A172 (cell line): ENCODE results near the gene PPP2R5C. TPM values are rescaled to one million over a fixed set of nuclear protein-coding genes. Genes with fewer than 3 reads are reported as not detected.

Experiments
- DNase-seq: peaks from one replicate; pipeline ENCODE4 v3.0.0-alpha.2; 2015; ENCODE audit warnings: low spot score
- total RNA-seq: library from RNA; depleted of rRNA; stranded (reverse); fragments of >200 nt; shearing (Covaris generic); gene quantifications from 2 replicates; pipeline ENCODE4 v1.2.3, GENCODE V29; 2014

The PPP2R5C gene
- total RNA-seq, 1 experiment from 2014 or later: 106 TPM

- no peak for DNase-seq
These were observed 156.0 kb downstream of the PPP2R5C start for GRCh38 chr14:101917413-101918017.

DNA sequence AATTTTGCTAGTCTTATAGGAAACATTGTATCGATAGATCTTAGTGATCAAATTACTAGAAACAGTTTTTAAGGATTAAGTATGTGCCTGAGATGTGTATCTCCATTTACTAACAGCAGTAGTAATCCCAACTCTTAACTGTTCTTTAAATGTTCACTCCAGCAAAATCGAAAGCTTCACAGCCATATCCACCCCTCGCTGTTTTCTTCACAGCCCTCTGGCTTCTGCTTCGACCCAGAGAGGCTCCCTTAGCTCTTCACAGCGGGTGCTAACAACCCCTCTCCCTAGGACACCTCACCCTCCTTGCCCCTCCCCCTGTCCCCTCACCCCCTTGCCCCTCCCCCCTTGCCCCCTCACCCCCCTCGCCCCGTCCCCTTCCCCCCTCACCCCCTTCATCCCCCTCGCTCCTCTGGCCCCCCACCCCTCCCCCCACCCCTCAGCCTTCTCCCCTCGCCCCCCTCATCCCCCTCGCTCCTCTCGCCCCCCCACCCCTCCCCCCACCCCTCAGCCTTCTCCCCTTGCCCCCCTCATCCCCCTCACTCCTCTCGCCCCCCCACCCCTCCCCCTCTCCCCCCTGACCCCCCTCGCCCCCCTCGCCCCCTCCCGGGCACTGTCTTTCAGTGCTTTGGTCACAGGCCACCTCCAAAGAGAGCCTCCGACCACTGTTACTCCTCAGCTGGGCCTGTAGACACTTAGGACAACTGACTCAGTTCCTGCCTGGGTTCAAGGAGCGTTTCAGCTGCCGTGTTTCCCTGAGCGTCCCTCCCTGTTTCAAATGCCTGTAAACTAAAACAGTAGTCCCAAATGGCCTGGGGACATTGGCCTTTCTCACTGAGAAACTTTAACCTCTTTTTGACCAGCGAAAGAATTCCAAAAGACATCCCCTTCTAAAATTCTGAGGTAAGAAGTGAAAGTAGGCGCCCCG lies 156.8 kb downstream of the PPP2R5C start:
- DNase-seq: no peak

GRCh38 chr14:101920271-101920670 lies 158.8 kb downstream of the PPP2R5C start:
- DNase-seq: no peak

DNA sequence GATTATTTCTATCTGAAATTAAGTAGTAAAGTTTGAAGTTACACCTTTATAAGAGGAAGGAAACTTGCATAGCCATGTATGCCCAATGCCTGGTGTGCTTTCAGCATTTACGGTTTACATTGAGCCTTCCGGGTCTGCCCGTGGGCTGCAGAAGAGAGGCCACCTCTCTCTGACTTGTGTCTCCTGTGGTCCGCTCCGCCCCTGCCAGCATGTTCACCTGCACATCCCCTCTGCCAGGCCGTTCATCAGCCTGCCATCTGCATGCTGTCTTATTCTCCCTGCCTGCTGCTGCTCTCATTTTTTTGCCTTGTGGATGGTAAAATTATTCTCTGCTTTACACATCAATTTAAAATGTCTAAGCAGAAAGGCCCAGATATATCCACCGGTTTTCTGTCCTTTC lies 161.4 kb downstream of the PPP2R5C start:
- DNase-seq: no peak

DNA sequence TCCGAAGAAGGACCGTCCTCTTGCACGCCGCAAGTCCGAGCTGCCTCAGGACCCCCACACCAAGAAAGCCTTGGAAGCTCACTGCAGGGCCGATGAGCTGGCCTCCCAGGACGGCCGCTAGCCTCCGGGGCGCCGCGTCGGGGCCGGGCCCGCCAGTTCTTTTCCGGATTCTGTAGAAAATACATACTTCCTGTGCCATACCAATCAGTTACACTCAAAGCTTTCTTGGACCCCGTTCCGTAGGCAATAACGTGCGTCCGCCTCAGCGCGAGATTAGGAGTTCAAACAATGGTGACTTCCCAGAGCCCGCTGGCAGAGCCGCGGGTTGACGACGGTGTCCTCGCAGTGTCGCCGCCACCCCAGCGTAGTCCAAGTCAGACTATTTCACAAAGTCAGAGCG lies 163.6 kb downstream of the PPP2R5C start:
- no peak for DNase-seq

GRCh38 chr14:101926085-101926484 lies 164.6 kb downstream of the PPP2R5C start:
- DNase-seq: no peak

- no peak for DNase-seq
These were observed 165.1 kb downstream of the PPP2R5C start for GRCh38 chr14:101926620-101927019.

- DNase-seq: no peak
These were observed 166.3 kb downstream of the PPP2R5C start for GRCh38 chr14:101927859-101928258.

GRCh38 chr14:101928415-101928841 lies 166.9 kb downstream of the PPP2R5C start:
- DNase-seq: no peak

GRCh38 chr14:101929096-101929495 lies 167.6 kb downstream of the PPP2R5C start:
- no peak for DNase-seq

DNA sequence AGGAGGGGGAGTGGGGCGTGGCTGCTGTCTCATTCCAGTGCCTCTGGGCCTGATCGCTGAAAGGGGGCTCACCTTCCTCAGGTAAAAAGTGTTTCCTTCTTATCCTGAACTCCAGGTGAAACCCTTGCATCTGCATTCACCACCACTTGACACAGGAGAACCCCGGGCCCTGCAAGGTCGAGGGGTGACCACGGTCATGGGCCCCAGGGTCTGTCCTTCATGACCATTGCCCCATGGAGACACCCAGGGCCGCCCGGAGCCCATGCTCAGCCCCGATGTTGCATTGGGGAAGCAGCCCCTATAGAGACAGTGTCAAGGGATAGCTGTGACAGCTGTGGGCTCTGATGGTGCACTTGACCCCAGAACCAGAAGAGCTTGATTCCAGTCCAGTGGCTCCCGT lies 168.4 kb downstream of the PPP2R5C start:
- no peak for DNase-seq

DNA sequence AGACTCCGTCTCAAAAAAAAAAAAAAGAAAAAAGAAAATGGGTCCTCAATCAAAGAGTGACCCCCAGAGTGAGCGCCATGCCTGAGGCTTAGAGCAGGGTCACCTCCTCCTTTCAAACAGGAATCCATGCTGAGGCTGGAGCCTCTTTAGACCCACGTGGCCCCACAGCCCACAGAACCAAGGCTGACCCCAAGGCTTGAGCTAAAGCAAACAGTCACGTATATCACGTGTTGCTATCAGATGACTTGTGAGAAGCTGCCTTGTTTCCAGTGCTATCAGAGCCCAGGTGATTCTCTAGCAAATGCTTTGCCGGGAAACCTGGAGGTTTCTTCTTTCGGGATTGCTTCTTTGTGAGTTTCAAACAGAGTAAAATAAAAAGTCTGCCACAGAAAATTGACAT lies 171.2 kb downstream of the PPP2R5C start:
- DNase-seq: no peak

- DNase-seq: no peak
These were observed 171.7 kb downstream of the PPP2R5C start for GRCh38 chr14:101933209-101933608.

DNA sequence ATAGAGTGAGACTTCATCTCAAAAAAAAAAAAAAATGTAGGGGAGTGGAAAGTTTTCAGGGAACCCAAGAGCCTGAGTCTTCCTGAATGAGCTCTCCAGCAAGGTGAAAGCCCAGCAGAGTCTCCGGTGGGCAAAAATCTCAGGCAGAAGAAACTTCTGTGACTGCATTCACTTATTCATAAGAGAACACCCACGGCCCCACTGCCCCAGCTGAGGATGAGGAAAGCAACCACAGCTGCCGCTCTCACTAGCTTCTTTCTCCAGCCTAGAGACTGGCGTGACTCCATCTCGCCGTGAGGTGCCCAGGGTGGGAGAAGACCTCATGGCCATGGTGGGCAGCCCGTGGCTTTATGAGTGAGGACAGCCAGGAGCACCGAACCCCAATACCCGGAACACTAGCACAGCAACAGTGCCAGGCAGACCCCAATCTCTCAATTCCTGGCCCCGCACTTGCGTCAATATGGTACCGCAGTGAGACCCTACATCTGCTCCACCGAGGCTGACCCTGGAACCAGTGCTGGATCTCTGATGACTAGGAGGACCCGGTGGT lies 173.2 kb downstream of the PPP2R5C start:
- no peak for DNase-seq

DNA sequence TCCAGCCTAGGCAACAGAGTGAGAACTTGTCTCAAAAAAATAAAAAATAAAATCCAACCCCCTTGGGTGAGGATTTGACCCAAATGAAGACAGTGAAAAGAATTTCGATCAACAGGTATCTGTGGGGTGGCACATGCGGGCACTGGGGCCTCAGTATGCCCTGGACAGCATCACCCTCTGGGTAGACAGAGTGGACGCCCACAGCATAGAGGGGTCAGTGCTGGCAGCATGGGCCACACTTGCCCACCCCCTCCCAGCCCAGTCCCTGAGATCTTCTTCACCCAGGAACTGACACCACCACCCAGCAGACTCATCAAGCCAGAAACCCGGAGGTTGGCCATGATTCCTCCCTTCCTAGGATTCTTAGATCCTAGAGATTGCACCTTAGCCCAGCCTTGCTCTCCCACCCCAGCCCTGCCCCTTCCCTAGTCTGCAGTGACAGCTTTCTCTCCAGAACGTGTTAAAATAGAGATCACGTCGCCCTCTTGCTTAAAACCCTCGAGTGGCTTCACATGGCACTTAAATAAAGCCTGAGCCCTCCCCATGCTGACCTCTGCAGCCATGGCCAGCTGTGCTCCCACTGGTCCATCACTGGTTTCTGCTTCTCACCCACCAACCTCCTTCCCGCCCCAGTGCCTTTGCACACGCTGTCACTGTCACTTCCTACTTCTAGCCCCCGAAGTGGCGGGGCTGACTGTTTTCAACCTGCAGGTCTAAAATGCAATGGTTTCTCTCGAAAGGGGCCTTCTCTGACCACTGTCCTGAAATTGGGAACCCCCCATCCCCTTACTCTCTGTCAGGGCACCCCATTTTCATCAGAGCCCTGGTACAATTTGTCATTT lies 176.6 kb downstream of the PPP2R5C start:
- DNase-seq: no peak

DNA sequence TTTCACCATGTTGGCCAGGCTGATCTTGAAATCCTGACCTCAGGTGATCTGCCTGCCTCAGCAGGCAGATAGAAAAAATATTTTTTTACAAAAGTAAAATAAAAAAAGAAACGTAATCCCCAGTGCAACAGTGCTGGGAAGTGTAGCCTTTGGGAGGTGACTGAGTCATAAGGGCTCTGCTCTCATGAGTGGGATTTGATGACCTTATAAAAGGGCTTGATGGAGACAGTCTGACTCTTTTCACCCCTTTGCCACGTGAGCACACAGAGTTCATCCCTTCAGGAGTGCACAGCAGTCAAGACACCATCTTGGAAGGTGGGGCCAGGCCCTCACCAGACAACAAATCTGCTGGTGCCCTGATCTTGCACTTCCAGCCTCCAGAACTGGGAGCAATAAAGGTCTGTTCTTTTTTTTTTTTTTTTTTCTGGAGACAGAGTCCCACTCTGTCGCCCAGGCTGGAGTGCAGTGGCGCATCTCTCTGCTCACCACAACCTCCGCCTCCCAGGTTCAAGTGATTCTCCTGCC lies 178.2 kb downstream of the PPP2R5C start:
- DNase-seq: no peak

GRCh38 chr14:101944451-101944850 lies 182.9 kb downstream of the PPP2R5C start:
- DNase-seq: no peak

- DNase-seq: no peak
These were observed 183.7 kb downstream of the PPP2R5C start for GRCh38 chr14:101945171-101945570.

- no peak for DNase-seq
These were observed 186.0 kb downstream of the PPP2R5C start for GRCh38 chr14:101947577-101947903.

GRCh38 chr14:101947904-101948665 lies 186.6 kb downstream of the PPP2R5C start:
- peak; percentile 98 for DNase-seq

- no peak for DNase-seq
These were observed 187.2 kb downstream of the PPP2R5C start for GRCh38 chr14:101948666-101949216.
